ENCODE data around the gene PTH2.
A peak's percentile ranks its signal among the peaks of the same experiment; 100 is the strongest.

The PTH2 gene

DNA sequence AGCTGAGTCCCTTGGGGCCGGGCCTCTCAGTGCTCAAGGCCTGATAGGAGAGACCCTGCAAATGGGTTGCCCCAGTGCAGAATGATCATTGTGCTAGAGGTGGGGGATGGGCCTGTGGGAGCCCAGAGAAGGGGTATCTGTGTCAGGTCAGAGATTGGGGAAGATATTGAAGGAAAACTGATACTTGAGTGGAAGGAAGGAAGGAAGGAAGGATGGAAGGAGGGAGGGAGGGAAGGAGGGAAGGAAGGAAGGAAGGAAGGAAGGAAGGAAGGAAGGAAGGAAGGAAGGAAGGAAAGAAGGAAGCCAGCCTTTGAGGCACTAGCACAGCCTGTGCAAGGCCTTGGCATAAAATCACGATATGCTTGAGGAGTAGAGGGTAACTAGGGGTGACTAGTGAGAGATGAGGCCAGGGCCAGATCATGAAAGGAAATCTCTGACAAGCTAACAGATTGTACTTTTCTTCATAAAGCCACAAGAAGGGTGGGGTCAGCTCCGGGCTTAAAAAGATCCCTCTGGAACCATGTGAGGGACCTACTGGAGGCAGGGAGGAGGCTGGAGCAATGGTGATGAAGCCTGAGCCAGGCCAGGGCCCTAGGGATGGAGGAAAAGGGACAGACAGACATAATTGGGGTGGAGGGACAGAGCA, 11.4 kb downstream of the PTH2 start:
- no peak for DNase-seq (ENCODE audit: low read depth in 2 of 2)

DNA sequence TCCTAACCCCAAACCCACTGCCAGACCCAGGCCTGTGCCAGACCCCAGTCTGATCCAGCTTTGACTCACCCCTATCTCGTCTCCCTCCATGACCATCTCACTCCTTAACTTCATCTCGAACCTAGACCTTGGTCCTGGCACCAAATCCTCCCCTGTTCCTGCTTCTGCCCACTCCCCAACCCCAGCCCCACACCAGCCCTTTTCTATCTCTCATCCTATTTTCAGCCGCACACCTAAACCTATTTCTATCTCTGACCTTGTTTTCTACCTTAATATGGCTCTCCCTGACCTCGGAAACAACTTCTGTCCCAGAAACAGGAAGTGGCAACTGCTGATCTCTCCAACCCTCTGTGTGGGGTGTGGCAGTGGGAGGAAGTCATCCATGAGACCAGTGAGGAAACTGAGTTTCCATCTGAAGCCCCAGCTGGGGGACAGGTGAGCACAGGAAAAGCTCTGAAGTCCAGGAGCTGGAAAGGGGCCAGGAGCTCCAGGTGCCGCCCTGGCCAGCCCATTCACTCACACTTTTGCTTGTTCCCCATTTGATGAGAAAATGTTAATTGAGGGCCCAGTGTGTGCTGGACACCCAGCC, 13.7 kb downstream of the PTH2 start:
- no peak for DNase-seq (ENCODE audit: low read depth in 2 of 2)

DNA sequence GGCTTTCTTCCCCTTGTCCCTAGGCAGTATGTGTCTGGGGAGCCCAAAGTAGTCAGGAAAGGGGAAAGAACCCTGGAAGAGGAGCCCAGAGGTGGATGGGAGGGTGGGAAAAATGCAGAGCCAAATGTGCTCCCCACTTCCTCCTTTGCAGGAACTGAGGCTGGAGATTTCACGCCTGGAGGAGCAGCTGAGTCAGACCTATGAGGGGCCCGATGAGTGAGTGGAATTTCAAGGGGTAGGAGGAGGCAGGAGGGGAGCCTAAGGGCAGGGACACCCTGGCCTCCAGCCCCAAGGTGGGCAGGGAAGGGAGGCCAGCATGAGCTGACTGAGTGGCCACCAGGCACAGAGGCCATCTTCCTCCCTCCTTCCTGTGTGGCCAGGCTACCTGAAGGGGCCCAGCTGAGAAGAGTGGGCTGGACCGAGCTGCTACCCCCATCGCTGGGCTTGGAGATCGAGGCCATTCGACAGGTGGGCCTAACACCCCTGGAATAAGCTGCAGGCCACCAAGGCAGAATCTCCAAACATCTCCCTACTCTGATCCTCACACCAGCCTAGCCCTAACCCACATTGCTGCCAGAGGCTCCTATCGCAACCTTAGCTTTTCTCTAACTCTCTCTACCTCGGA, 14.3 kb downstream of the PTH2 start:
- no peak for DNase-seq (ENCODE audit: low read depth in 2 of 2)

DNA sequence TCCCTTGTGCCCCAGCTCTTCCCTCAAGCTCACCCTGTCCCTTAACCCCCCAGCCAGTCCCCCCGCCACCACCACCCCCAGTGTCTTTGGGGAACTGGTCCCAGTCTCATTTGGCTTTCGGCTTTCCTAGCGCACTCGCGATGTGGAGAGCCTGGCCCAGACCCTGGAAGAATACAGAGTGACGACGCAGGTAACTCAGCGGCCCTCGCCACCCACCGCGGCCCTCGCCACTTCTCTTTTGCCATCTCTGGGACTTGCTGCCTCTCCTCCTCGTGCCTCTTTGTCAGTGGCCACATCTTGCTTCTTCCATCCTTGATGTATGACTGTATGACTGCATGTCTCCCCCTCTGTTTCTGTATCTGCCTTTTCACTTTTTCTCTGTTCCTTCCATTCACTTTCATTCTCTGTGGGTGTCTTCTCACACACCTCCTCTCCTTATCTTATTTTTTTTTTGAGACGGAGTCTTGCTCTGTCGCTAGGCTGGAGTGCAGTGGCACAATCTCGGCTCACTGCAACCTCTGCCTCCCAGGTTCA, 15.7 kb downstream of the PTH2 start:
- no peak for DNase-seq (ENCODE audit: low read depth in 2 of 2)

DNA sequence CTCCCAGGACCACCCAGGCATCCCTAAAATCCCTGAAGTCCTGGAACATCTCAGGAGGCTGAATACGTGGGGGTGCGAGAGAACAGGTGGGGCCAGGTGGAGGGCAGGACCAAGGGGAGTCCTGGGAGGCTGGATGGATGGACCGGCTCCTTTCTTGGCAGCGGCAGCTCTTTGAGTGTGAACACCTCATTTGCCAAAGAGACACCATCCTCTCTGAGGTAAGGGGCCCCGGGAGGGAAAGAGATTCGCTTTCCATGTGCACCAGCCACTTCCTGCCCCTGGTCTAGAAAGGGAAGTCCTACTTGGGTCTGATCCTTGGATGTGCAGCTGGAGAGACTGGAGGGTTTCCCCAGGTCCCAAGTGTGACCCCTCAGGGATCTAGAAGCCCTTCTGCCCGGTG, 16.2 kb downstream of the PTH2 start:
- no peak for DNase-seq (ENCODE audit: low read depth in 2 of 2)

DNA sequence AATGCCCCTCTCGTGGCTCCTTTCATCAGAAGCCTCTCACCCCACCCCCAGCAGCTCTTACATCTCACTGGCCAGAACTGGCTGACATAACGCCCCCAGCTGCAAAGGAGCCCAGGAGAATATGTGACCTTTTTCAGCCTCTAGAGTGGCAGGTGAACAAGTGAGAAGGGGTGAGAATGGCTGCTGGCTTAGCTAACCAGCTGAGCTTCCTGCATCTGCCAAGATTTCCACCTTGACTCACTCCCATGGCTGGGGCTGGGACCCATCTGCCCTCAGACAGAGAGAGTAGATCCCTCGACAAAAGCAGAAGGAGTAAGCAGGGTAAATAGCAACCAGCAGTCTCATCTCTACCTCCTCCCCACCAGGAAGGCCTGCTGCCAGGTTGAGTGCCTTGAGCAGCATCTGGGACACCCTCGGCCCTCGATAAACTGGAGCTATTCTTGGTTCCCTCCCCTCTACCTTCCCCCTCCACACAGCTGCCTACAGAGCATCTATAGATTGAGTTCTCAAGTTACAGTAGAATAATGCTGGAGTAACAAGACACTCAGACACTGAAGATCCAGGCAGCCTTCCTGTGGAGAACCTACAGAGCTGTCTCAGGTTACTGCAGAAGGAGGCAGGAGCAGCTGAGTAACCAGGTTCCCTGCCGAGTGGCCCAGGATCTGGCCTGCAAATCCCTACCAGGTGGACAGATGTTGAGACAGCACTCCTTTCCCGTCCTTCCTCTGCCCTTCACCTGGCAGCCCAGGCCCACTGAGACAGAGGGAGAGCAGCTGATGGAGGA, 19.6 kb downstream of the PTH2 start:
- DNase-seq (ENCODE audit: low read depth in 2 of 2), result no peak

DNA sequence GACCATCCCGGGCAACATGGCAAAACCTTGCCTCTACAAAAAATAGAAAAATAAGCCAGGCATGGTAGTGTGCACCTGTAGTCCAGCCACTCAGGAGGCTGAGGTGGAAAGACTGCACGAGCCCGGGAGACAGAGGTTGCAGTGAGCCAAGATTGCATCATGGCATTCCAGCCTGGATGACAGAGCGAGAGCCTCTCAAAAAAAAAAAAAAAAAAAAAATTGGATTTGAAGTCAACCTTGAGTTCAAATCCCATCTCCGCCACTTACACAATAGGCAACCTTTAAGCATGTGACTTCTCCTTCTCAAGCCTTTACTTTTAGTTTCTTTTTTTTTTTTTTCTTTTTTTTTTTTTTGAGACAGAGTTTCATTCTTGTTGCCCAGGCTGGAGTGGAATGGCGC, 23.2 kb downstream of the PTH2 start:
- no peak for DNase-seq (ENCODE audit: low read depth in 2 of 2)

DNA sequence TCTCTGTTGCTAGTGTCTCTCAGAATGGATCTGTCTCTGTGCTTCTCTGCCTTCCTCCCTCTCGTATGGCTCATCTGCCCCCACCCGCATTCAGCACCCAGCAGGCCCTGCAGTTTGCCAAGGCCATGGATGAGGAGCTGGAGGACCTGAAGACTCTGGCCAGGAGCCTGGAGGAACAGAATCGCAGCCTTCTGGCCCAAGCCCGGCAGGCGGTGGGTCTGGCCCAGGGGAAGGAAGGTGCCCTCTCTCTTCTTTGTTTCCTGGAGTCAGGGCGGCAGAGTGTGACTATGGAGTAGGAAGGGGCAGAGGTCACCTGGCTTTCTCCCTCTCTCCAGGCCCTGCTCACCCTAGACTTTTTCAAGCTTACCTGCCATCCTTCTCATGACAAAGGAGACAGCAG, 24.3 kb downstream of the PTH2 start:
- no peak for DNase-seq (ENCODE audit: low read depth in 2 of 2)

DNA sequence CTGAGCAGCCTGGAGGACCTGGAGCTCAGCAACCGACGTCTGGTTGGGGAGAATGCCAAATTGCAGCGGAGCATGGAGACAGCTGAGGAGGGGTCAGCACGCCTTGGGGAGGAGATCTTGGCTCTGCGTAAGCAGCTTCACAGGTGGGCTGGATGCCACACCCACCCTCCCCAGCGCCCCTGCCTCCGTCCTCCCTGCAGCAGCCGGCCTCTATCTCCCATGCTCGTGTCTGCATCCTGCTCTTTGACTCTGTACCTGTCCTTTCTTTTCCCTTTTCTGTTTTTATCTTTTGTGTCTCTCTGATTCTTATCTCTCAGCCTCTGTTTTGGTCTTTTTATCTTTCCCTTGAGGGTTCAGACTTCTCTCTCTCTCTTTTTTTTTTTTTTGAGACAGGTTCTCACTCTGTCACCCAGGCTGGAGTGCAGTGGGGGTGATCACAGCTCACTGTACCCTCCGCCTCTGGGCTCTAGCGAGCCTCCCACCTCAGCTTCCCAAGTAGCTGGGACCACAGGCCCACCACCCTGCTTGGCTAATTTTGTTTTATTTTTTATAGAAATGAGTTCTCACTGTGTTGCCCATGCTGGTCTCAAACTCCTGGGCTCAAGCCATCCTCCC, 25.1 kb downstream of the PTH2 start:
- no peak for DNase-seq (ENCODE audit: low read depth in 2 of 2)

DNA sequence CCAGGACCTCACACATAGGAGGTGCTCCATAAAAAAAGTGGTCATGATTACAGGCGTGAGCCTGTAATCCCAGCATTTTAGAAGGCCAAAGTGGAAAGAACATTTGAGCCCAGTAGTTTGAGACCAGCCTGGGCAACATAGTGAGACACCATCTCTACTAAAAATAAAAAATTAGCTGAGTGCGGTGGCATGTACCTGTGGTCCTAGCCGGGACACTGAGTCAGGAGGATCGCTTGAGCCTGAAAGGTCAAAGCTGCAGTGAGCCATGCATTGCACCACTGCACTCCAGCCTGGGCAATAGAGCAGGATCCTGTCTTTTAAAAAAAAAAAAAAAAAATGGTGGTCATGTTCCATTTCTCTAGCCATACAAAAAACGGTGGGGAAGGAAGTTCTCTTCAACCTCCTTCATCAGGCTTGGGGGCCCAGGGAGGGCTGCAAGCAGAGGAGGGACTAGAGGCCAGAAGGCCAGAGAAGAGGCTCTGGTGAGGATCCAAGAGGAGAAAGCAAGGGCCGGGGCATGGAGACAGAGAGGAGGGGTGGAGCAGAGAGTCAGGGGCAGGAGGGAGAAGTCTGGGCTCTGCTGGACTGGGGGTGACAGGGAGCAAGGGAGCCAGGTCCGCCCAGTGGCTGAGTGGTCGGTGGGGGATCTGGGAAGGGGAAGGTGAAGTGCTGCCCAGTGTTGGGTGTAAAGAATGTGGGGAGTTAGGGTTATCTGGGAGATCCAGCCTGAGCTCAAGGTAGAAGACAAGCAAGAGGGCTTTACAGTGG, 26.3 kb downstream of the PTH2 start:
- DNase-seq (ENCODE audit: low read depth in 2 of 2), result no peak

DNA sequence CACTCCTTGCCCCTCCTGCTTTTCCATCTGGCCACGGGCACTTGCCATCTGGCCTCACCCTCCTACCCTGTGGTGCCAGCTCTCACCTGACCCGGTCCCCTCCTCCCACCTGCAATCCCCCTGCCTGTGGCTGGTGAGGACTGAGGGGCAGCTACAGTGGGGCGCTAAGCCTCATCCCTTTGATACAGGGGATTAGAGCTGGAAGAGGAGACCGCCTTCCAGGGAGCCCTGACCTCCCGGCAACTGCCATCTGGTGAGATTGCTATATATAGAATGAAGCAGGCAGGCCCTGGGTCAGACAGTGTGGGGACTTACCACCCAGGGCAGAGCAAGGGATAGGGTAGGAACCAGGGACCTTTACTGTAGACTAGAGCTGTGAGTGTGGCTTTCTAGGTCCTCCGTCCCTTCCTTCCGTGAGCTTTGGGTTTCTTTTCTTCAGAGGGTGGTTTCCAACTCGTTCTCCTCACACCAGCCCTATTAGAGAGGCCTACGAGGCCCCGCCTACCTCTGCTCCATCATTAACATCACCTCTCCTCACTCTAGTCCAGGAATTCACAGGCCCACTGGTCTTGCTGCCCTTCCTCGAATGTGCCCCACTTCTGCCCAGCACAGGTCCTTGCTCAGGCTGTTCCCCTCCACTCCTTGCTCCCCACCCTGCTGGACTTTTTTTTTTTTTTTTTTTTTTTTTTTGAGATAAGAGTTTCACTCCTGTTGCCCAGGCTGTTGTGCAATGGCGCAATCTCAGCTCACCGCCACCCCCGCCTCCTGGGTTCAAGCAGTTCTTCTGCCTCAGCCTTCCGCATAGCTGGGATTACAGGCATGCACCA, 27.4 kb downstream of the PTH2 start:
- no peak for DNase-seq (ENCODE audit: low read depth in 2 of 2)

DNA sequence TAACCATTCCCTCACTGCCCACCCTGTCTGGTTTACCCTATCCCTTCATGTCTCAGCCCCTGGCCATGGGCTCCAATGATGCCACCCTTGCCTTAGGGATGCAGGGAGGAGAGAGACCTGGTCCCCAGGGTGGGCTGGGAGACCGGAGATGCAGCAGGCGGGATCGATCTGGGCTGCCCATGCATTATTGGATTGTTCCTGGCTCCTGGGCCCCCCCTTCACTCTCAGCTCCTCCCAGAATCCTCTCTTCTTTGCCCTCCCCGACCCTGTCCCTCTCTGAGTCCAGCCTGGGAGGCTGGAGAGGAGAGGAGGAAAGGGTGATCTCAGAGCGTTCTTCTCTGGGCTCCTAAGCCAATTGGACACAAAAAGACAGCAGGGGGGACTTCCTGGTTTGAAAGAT, 29.4 kb downstream of the PTH2 start:
- DNase-seq (ENCODE audit: low read depth in 2 of 2), result no peak

DNA sequence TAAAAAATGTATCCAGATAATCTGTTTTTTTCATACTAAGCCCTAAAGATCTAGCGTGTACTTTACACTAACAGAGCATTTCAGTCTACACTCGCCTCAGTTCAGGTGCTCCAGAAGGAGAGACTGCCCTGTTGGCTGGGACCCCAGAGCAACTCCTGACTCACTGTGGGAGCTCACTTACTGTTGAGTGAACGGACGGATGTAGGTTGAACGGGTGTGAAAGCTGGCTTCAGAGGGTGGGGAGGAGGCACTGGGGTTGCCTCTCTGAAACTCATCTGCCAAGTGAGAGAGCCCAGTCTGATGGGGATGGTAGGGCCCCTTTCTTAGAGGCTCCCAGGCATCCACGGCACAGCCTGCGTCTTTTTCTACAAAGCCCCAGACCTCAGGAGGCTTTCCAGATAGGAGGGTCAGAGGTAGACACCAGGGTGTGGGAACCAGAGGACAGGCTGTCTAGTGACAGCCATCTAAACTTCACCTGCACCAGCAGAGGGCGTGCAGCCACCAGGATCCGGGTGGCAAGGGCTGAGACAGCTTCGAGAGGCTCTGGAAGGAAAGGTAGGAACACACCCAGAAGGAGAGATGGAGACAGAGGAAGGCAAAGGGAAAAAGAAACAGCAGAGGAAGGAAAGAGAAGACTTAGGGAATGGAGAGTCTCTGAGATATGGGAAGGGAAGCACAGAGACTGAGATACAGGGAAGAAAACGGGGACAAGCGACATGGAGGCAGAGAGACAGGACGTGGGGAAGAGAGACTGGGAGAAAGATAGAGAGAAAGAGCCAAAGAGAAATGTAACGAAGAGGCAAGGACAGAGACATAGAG, 31.5 kb downstream of the PTH2 start:
- peak; percentile 53 to 56 for DNase-seq (ENCODE audit: low read depth in 2 of 2)

DNA sequence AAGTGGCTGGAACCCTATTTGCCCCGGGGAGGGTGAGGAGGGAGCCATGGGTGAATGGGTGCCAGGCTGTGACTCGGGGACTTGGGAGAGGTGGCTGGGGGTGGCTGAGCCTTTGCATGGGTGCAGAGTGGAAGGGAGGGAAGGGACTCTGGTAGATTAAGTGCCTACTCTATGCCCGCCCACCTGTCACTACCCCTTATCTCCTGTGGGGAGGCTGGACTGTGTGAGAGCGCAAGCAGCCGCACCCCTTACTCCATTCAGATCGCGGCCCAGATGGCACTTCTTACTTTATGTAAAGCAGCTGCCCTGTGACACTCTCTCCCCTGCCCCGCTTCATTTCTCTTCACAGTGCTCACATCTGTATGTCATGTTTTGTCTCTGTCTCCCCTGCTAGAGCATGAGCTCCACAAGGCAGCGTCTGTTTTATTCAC, 32.3 kb downstream of the PTH2 start:
- no peak for DNase-seq (ENCODE audit: low read depth in 2 of 2)

DNA sequence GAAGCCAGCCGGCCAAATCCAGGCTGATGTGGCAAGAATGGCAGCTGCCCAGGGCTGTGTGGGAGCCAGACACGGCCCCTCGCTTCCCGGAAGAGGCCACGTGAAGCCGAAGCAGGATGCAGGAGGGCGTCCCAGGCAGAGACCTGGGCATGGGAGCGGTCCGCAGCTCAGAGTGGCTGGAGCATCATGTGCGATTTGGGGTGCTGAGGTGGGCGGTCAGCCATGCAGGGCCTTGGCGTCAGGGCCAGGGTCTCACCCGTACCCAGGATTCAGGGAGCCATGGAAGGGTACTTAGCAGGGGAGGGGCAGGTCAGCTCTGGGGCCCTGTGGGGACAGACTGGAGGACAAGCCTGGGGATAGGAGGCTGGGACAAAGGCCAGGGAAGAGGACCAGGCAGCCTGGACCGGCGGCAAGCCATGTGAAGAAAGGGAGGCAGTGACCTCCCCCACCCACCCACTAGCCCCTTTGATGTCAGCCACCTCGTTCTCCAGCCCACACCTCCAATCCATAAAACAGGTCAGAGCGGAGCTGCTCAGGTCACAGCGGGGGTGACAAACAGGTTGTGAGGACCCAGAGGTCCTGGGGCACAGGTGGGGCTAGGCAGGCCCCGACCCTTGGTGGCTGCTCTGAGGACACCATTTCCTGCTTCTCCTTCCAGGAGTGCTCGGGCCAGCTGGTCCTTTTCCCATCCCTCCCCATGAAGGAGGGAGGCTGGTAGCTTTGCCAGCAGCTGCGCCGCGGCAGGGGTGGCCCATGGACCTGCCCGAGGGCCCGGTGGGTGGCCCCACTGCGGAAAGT, 32.9 kb downstream of the PTH2 start:
- no peak for DNase-seq (ENCODE audit: low read depth in 2 of 2)

DNA sequence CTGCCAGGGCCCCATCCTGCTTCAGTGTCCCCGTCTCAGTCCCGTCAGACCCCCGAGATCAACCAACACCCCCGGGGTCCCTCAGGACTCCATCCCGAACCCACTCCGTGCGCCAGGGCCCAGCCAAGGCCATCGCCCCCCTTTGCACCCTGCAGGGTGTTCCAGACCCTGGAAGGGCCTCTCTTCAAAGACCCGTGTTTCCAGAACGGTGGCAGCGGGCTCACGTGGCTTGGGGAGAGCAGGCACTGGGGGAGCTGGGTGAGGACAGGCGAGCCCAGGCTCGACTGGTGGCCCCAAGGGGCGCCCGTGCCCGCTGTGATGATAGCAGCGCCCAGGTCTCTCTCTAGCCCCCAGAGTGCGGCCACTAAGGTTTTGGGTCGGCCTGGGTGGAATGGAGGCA, 33.8 kb downstream of the PTH2 start:
- no peak for DNase-seq (ENCODE audit: low read depth in 2 of 2)

DNA sequence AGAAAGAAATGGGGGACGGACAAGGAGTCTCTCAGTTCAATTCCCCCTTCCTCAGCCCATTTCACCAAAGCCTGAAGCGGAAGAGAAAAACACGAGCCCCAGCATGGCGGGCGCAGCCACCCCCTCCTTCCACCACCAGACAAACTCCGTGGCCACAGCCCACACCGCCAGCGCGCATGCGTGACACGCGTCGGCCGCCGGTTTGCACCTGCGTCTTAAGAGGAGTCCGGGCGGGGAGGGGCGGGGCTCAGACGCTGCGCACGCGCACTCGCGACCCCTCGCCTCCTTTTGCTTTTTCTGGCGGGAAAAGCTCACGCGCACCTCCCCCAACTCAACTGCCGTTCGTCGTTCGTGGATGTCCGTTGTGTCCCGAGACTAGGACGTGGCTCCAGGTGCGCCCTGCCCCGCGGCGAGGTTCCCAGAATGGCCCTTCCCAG, 35.3 kb downstream of the PTH2 start, which contains the start of gene KASH5:
Gene KASH5 (plus strand): TSS at position 314 of the 437 bp plus-strand sequence. CDS start 2,635 bp downstream, outside the sequence.
- DNase-seq (ENCODE audit: low read depth in 2 of 2), result peak; percentile 69 to 84

DNA sequence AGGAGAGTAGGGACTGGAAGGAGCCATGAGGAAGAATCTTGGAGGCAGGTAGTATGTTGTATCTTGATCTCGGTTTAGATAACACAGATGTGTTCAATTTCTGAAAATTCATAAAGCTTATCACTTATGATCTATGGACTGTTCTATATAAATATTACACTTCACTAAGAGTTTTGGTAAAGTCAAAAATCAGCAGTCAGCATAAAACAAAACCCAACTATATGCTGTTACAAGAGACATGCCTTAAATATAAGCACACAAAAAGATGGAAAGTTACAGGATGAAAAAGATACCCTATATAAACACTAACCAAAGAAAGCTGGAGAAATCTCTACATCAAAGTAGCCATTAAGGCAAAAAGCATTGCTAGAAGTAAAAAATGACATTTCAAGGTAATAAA, 39.6 kb downstream of the PTH2 start:
- no peak for DNase-seq (ENCODE audit: low read depth in 2 of 2)
